Natural killer cell treated with Interleukin-12 subunit alpha and Interleukin-12 subunit beta and Interleukin-15 and Interleukin-18, amount 100 ng/mL, for 72 hours (primary cell): Measurements from ENCODE around the gene PRPF40B. TPM values are rescaled to one million over a fixed set of nuclear protein-coding genes. Genes with fewer than 3 reads are reported as not detected.
A peak's percentile ranks its signal among the peaks of the same experiment; 100 is the strongest.

ENCODE experiments used
- ATAC-seq, 2 donors: fragments of 150-1000 bp; cut with Tn5 transposase in 1 of 2; sonication (Bioruptor Pico), chemical (Tn5 transposase) in 1 of 2; 2 replicates each; pipeline ENCODE4 v1.10.0; 2021
- DNase-seq: peaks from one replicate; pipeline ENCODE4 v3.0.0; 2022; ENCODE audit warnings: low spot score
- H3K27ac Mint-ChIP-seq, 2 donors: 1 replicate in 1 of 2; 2 replicates in 1 of 2; pipeline ENCODE4 v1.8.0; 2022; ENCODE audit warnings: mixed read lengths in 2 of 2, mild to moderate bottlenecking in 1 of 2, moderate library complexity in 1 of 2
- H3K27me3 Mint-ChIP-seq, 2 donors: 1 replicate in 1 of 2; 2 replicates in 1 of 2; pipeline ENCODE4 v1.8.0; 2022; ENCODE audit warnings: mixed read lengths in 2 of 2
- H3K36me3 Mint-ChIP-seq: one replicate; pipeline ENCODE4 v1.8.0; 2022; ENCODE audit warnings: mixed read lengths
- H3K4me1 Mint-ChIP-seq, 2 donors: 1 replicate in 1 of 2; 2 replicates in 1 of 2; pipeline ENCODE4 v1.8.0; 2022; ENCODE audit warnings: low read depth in 2 of 2, mixed read lengths in 2 of 2, mild to moderate bottlenecking in 1 of 2
- H3K4me3 Mint-ChIP-seq: one replicate; pipeline ENCODE4 v1.8.0; 2022; ENCODE audit warnings: mixed read lengths
- H3K9me3 Mint-ChIP-seq: 2 replicates; pipeline ENCODE4 v1.8.0; 2022; ENCODE audit warnings: mixed read lengths
- total RNA-seq, 2 donors: library from RNA; stranded (reverse); gene quantifications; one replicate each; pipeline ENCODE4 v1.2.3, GENCODE V29; 2022

PRPF40B gene
- total RNA-seq, 2 donors from 2014 or later, result 6.2 to 12.4 TPM

DNA sequence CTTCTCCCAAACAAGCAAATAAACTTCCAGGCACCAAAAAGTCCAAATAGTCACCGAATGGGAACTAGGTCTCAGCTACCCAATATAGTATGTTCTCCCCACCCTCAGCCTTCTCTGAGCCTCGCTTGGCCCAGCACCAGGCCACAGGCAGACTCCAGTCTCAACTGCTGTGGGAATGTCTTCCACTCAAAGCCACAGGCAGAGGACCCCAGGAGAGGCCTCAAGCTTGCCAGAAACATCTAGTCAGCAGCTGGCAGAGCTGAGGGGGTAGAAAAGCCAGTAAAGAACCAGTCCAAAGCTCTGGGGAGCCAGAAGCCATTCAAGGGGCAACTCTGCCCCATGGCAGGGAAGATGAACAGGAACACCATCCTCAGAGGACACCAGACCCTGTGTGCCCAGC is 42.0 kb downstream of the PRPF40B start:
- ATAC-seq (no peak), DNase-seq (no peak)
- no peaks in the 10 kb centered on the region for H3K27me3 Mint-ChIP-seq
- peaks cover 18% of the 10 kb centered on the region for H3K36me3 Mint-ChIP-seq
- H3K4me1 Mint-ChIP-seq, result peaks cover 81 to 88% of the 10 kb centered on the region in 2 donors
- H3K27ac Mint-ChIP-seq, result peak overlapping the region; percentile 97 to 99
- H3K4me3 Mint-ChIP-seq, result peak overlapping the region; percentile 64
- no peaks in the 10 kb centered on the region for H3K9me3 Mint-ChIP-seq

GRCh38 chr12:49666176-49666575 is 42.8 kb downstream of the PRPF40B start:
- DNase-seq (no peak), ATAC-seq (no peak)
- Mint-ChIP-seq H3K4me3 (peak overlapping the region; percentile 23), H3K27me3 (no peaks in the 10 kb centered on the region), H3K4me1 (peaks cover 87 to 95% of the 10 kb centered on the region in 2 donors), H3K36me3 (peaks cover 18% of the 10 kb centered on the region), H3K27ac (peak overlapping the region; percentile 81 to 99), H3K9me3 (no peaks in the 10 kb centered on the region)

- Mint-ChIP-seq H3K9me3 (no peaks in the 10 kb centered on the region), H3K4me1 (peaks cover 87 to 95% of the 10 kb centered on the region in 2 donors), H3K27ac (peak overlapping the region; percentile 81 to 99), H3K36me3 (peaks cover 10% of the 10 kb centered on the region), H3K27me3 (no peaks in the 10 kb centered on the region), H3K4me3 (peak overlapping the region; percentile 68)
- DNase-seq (no peak), ATAC-seq (peak in 1 of 2 donors; percentile 46)
Measured at GRCh38 chr12:49667325-49668090, 44.1 kb downstream of the PRPF40B start.

- no peak for DNase-seq
- Mint-ChIP-seq H3K27me3 (no peaks in the 10 kb centered on the region), H3K9me3 (no peaks in the 10 kb centered on the region), H3K27ac (peak overlapping the region; percentile 89 to 98), H3K4me1 (peaks cover 89 to 95% of the 10 kb centered on the region in 2 donors), H3K4me3 (peak overlapping the region; percentile 60), H3K36me3 (peaks cover 10% of the 10 kb centered on the region)
- no peak for ATAC-seq
Measured at GRCh38 chr12:49669796-49670195, 46.4 kb downstream of the PRPF40B start.

DNA sequence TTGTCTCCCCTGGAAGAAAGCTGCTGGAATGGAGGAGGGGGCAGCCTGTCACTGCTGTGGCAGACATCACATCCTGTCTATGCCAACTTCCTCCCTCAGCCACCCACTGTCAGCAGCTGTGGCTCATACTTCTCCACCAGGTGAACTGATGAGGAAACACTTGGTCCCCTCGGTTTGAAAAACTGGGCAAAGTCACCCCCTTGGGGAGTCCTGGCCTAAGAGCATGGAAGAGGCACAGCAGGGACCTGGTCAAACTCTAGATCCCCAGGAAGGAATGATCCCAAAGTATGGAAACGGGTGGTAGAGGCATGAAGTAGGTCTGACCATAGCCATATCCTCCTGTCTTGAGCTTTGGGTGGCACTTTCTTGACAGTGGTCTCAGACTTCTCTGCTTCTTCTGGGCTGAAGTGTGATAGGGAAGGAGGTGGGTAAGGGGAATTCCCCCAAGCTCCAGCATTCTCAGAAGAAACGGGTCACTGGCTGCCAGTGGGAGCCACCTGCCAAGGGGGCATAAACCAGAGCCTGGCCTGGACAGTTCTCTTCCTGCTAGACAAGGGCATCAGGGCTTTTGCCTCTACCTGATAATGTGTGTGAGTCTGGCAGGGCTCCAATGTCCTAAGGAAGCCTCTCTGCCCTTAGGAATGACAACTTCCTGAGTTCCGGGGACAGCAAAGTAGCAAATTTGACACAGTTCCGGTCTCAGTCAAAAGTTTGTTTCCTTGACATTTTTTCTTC is 47.8 kb downstream of the PRPF40B start:
- Mint-ChIP-seq H3K36me3 (peaks cover 2% of the 10 kb centered on the region), H3K4me3 (peak overlapping the region; percentile 60), H3K27me3 (no peaks in the 10 kb centered on the region), H3K27ac (peak overlapping the region; percentile 89 to 98), H3K4me1 (peaks cover 89 to 96% of the 10 kb centered on the region in 2 donors), H3K9me3 (no peaks in the 10 kb centered on the region)
- DNase-seq (peak; percentile 70), ATAC-seq (peak; percentile 68 to 69)

- Mint-ChIP-seq H3K36me3 (no peaks in the 10 kb centered on the region), H3K9me3 (no peaks in the 10 kb centered on the region), H3K4me3 (peak overlapping the region; percentile 60), H3K27me3 (no peaks in the 10 kb centered on the region), H3K27ac (peak overlapping the region; percentile 89 to 98), H3K4me1 (peaks cover 89 to 95% of the 10 kb centered on the region in 2 donors)
- peak in 1 of 2 donors; percentile 75 for ATAC-seq
- DNase-seq, result peak; percentile 78
Measured at GRCh38 chr12:49672301-49673217, 49.2 kb downstream of the PRPF40B start.

- ATAC-seq (peak; percentile 47 to 54), DNase-seq (no peak)
- Mint-ChIP-seq H3K4me3 (peak overlapping the region; percentile 60), H3K9me3 (no peaks in the 10 kb centered on the region), H3K27me3 (no peaks in the 10 kb centered on the region), H3K36me3 (no peaks in the 10 kb centered on the region), H3K4me1 (peaks cover 83 to 87% of the 10 kb centered on the region in 2 donors), H3K27ac (peak overlapping the region; percentile 89 to 98)
Measured at GRCh38 chr12:49673446-49674317, 50.3 kb downstream of the PRPF40B start.

DNA sequence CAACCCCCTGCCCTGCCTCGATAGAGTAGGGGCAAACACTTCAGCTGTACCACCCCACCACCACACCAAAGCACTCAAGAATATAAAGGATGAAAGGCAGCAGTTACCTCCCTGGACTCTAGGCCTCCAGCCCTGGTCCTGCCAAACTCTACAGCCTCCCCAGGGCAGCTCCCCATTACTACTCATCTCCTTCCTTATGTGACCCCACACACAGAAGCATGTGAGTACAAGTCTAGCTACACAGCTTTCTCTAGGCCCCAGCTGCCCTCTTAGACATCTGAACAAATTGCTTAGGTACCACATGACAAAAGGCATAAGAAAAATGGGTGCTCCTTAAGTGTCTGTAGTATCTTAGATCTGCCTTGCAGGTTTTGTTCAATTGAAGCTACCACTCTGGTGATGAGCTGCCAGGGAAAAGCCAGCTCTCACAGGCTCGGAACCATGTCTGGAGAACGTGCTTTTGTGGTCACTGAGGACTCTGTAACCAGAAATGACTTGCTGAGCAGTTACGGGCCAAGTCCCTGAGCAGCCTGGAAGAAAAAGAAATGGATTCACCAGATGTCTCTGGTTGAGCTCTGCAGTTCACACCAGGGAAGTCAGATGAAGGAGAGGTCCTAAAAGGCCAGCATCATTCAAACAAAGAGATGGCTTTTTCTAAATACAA is 51.1 kb downstream of the PRPF40B start:
- DNase-seq, result no peak
- H3K4me3 Mint-ChIP-seq, result peak overlapping the region; percentile 60
- no peaks in the 10 kb centered on the region for H3K36me3 Mint-ChIP-seq
- H3K4me1 Mint-ChIP-seq, result peaks cover 77 to 87% of the 10 kb centered on the region in 2 donors
- no peaks in the 10 kb centered on the region for H3K27me3 Mint-ChIP-seq
- ATAC-seq, result peak in 1 of 2 donors; percentile 45
- H3K27ac Mint-ChIP-seq, result peak overlapping the region; percentile 89 to 98
- H3K9me3 Mint-ChIP-seq, result no peaks in the 10 kb centered on the region

GRCh38 chr12:49675137-49675536 is 51.8 kb downstream of the PRPF40B start:
- no peaks in the 10 kb centered on the region for H3K27me3 Mint-ChIP-seq
- H3K4me3 Mint-ChIP-seq, result peak overlapping the region; percentile 40
- H3K36me3 Mint-ChIP-seq, result no peaks in the 10 kb centered on the region
- H3K9me3 Mint-ChIP-seq, result no peaks in the 10 kb centered on the region
- no peak for ATAC-seq
- no peak for DNase-seq
- peaks cover 72 to 81% of the 10 kb centered on the region in 2 donors for H3K4me1 Mint-ChIP-seq
- H3K27ac Mint-ChIP-seq, result peak overlapping the region; percentile 89 to 98

DNA sequence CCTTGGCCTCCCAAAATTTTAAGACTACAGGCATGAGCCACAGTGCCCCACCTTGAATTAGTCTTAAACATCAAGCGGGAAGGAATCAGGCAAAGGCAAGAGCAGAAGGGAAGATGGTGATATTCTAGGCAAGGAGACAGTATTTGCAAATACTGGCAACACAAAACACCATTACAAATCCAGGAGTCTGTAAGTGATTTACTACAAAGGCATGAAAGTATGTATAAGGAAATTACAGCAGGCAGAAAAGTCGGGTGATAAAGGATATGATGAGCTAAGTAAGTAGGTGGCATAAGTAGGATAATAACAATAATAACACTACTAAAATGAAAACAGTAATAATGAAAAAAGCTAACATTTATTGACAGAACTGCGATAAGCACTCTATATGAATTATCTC is 55.4 kb downstream of the PRPF40B start:
- DNase-seq, result no peak
- Mint-ChIP-seq H3K27me3 (no peaks in the 10 kb centered on the region), H3K27ac (no peak overlapping the region), H3K36me3 (no peaks in the 10 kb centered on the region), H3K4me3 (no peak overlapping the region), H3K9me3 (no peaks in the 10 kb centered on the region), H3K4me1 (peaks cover 60 to 68% of the 10 kb centered on the region in 2 donors)
- ATAC-seq, result no peak

- ATAC-seq, result no peak
- Mint-ChIP-seq H3K9me3 (no peaks in the 10 kb centered on the region), H3K27ac (peak overlapping the region in 1 of 2 donors; percentile 20)
Measured at GRCh38 chr12:49680075-49680474, 56.7 kb downstream of the PRPF40B start.

GRCh38 chr12:49683599-49684309 is 60.4 kb downstream of the PRPF40B start:
- Mint-ChIP-seq H3K4me3 (peak overlapping the region; percentile 36), H3K27me3 (no peaks in the 10 kb centered on the region), H3K36me3 (no peaks in the 10 kb centered on the region), H3K4me1 (peaks cover 56 to 58% of the 10 kb centered on the region in 2 donors), H3K9me3 (no peaks in the 10 kb centered on the region), H3K27ac (peak overlapping the region; percentile 45 to 77)
- DNase-seq (no peak), ATAC-seq (peak; percentile 78 to 85)

More at GRCh38 chr12:49680075-49680474, 56.7 kb downstream of the PRPF40B start:
- Mint-ChIP-seq H3K27me3 (no peaks in the 10 kb centered on the region), H3K4me1 (peaks cover 61 to 67% of the 10 kb centered on the region in 2 donors), H3K4me3 (no peak overlapping the region), H3K36me3 (no peaks in the 10 kb centered on the region)
- no peak for DNase-seq
